Measurements from ENCODE around the gene QRICH2.
A peak's percentile ranks its signal among the peaks of the same experiment; 100 is the strongest.
"Not testable (repeated sequence)": the region's sequence is repeated elsewhere in the genome, so short reads cannot be mapped to it uniquely, and the experiment has no call there.

Gene QRICH2

DNA sequence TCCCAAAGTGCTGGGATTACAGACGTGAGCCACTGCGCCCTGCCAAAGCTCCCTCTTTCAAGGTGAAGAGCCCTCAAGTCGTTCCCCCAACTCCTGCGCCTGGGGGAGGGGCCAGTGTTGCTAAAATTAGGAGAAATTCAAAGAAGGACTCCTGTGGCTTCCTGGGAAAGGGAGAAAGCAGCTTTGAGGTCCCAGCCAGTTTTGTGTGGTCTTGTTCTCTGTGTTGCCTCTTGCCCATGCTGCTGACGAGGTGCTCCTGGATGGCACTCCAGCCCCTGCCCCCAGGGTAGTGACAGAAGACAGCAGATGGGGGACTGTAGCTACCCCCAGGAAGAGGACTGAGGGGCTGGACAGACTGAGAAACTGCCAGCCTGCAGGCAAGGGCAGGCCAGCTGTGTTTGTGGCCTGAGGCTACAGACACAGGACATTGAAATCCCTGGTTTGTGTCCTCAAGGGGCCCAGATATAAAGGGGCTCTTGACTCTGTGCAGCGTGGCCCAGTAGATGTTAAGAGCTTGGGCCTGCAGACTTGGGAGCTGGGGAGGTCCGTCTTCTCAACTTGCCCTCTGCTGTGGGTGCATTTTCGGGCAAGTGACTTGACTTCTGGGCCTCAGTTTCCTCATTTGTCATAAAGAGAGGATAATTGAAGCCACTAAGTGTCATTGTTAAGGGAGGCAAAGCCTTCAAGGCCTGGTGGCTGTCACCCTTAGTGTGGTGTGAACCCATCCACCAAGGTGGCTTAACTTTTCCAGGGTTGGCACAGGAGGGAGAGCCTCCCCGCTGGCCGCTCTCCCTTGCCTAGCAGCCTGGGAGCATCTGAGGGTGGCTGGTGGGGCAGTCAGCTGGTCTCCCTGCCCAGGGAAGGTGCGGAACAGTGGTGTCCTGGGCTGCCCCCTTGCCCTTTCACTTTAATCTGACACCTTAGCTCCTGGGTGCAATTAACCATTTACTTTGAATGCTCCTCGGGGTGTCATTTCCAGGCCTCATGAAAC is 38.8 kb downstream of the QRICH2 start:
- DNase-seq (ENCODE audit: insufficient read length, low spot score) (no peak), FAIRE-seq (peak; percentile 85)

DNA sequence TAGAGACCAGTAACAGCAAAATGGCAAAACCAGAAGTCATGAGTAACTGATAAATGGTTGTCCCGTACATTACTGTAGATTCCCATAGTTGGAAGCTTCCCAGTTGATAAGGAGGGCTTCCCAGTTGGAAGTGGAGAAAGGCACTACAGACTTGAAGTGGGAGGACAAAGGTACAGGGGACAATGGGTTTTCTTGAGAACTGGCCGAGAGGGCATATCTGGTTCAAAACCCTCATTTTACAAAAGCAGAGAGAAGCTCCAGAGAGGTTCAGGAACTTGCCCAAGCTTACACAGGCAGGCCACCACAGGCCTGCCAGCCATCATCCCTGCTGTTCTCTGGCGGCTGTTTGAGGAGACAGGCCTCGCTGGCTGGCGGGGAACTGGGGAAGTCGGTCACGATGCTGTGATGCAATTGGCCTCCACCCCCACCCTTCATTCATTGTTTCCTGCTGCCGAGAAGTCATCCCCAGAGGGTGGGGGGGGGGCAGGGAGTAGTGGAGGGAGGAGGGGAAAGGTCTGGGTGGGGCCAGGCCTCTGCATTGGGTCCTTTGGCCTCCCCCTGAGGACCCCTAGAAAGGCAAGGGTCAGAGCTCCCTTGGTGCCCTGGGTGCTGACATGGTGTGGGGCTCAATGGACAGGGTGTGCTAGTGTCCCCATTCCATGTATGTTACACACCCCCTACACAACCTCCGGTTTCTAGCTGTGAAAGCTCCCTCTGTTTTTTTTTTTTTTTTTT is 39.9 kb downstream of the QRICH2 start:
- FAIRE-seq (peak; percentile 89), DNase-seq (ENCODE audit: insufficient read length, low spot score) (no peak)

DNA sequence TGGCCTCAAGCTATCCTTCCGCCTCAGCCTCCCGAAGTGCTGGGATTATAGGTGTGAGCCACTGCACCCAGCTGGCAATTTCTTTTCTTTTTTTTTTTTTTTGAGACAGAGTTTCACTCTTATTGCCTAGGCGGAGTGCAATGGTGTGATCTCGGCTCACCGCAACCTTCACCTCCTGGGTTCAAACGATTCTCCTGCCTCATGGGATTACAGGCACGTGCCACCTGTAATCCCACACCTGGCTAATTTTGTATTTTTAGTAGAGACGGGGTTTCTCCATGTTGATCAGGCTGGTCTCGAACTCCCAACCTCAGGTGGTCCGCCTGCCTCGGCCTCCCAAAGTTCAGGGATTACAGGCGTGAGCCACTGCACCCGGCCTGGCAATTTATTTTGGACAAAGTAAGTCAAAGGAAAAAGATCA is 40.5 kb downstream of the QRICH2 start:
- FAIRE-seq; DNase-seq (ENCODE audit: insufficient read length, low spot score): not testable (repeated sequence)

DNA sequence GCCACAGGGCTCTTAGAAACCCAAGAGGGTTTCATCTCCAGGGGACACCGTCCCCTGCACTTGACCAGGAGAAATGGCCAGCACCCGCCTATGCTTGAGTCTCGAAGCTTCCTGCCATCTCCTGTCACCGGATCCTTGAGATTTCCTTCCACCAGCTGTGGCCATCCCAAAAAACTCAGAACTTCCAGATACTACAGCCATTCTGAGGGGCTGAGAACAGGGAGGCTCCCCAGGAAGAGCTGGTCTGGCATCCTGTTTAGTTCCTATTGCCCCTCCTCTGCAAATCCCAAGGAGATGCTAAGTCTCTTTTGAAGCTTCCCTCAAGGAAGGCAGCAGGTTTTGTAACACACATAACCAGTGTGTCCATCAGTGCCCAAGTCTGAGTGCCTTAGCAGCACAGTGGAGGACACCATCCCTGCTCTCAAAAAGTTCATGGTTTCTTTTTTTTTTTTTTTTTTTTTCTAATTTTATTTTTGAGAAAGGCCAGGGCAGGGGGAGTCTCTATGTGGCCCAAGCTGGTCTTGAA is 41.0 kb downstream of the QRICH2 start:
- DNase-seq (ENCODE audit: insufficient read length, low spot score) (no peak), FAIRE-seq (peak; percentile 55)

DNA sequence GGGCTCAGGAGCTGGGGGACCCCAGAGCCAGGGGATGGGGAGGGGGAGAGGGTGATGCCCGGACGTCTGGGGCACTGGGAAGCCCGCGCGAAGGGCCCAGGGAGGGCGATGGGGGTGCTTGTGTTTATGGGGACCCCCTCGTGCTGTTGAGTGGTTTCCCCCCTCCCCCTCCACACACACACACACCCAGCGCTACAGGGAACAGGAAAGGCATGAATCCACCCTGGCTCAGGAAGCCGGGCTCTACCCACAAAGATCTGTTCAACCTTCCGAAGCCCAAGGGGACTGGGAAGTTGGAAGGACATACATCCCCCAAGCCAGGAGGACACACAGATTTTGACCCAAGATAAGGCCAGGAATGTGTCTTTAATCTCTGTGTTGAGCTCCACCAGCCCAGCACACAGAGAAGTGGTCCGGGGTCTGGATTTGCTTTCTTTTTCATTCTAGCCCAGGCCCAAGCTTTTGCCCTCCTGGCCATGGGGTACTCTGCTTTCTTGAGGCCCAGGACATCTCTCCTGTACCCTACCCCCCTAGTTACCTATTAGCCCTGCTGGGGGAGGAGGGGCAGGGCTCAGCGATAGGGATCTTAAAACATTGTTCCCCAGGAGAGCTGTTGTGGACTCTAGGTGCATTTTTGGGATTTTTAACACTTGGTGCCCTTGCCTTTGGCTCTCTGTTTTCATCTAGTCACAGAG is 41.7 kb downstream of the QRICH2 start:
- FAIRE-seq (peak; percentile 68), DNase-seq (ENCODE audit: insufficient read length, low spot score) (no peak)

DNA sequence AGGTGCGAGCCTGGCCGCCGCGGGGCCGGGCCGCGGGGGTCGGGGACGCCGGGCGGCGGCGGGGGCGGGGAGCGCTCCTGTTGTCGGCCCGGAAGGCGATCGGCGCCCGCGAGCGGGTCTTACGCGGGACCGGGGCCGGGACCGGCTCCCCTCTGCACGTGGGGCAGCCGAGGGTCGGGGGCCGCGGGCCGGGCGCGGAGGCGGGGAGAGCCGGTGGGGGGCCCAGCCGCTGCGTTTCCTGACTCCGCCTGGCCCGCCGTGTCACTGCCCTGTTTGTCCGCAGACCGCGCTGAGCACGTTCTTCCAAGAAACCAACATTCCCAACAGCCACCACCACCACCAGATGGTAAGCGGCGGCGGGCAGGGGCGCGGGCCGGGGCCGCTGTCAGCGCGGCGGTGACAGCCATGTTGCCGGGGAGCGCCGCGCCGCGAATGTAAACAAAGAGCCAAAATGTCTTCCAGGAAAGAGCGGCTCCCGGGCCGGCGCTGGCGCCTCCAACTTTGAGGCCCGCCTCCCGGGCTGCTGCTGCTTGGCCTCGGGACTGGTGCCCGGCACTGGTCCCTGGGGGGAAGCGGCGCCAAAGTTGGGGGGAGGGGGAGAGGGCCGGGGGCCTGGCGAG is 42.3 kb downstream of the QRICH2 start:
- DNase-seq (ENCODE audit: insufficient read length, low spot score): no peak
- no peak for FAIRE-seq

DNA sequence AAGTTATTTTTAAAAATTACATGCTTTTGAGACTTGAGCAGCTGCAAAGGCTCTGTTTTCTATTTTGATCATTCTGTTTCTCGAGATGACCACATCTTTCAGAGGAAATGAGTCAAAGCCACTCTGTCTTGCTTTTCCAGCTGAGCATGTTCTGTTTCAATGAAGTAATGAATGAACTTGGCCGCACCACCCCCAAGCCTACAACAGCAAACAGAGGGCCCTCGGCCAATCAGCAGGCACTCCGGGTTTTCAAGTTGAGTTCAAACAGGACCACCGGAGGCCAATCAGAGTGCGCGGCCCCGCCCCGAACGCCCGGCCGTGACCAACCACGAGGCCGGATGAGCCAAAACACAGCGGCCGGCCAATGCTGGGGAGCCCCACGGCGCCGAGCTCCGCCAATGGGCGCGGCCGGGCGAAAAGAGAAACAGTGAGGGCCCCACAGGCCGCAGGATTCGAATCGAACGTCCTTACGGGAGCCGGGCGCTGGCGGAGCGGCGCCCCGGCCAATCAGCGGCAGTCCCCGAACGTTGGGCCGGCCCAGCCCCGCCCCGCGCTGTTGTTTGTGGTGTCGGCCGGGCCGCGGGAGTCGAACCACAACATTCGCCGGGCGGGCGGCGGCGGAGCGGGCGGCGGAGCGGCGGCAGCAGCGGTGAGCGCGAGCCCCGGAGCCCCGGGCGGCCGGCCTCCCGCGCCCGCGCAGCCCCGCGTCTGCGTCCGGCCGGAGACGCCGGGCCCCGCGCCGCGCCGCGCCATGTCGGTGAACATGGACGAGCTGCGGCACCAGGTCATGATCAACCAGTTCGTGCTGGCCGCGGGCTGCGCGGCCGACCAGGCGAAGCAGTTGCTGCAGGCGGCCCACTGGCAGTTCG is 43.1 kb downstream of the QRICH2 start, which contains the start of gene UBALD2:
UBALD2 (plus strand) TSS at position 594 of the 869 bp plus-strand sequence; CDS start at position 752, 158 bp downstream.
- FAIRE-seq: peak; percentile 91
- peak; percentile 92 for DNase-seq (ENCODE audit: insufficient read length, low spot score)

DNA sequence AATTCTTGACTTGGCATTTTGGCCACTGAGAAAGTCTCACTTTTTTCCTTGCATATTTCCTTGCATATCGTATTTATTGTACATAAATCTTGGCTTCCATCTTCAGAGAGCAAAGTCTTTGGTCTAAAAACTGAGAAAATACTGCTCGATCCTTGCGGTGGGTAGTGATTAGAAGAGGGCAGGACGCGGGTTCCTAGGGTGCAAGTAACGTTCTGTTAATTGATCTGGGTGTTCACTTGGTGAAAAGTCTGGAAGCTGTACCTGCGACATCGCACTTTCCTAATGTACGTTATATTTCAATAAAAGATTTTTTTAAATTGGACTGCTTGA is 43.7 kb downstream of the QRICH2 start:
- FAIRE-seq: no peak
- no peak for DNase-seq (ENCODE audit: insufficient read length, low spot score)

DNA sequence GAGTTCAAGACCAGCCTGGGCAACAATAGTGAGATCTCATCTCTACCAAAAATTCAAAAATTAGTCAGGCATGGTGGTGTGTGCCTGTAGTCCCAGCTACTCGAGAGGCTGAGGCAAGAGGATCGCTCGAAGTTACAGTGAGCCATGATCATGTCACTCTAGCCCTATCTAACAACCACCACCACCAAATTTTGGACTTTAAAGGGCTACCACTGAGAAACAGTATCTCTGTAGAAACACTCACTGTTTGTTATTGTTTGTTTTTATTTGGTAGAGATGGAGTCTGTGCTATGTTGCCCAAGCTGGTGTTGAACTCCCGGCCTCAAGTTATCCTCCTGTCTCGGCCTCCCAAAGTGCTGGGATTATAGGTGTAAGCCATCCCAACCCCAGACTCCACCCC is 44.2 kb downstream of the QRICH2 start:
- FAIRE-seq (no peak), DNase-seq (ENCODE audit: insufficient read length, low spot score) (no peak)

DNA sequence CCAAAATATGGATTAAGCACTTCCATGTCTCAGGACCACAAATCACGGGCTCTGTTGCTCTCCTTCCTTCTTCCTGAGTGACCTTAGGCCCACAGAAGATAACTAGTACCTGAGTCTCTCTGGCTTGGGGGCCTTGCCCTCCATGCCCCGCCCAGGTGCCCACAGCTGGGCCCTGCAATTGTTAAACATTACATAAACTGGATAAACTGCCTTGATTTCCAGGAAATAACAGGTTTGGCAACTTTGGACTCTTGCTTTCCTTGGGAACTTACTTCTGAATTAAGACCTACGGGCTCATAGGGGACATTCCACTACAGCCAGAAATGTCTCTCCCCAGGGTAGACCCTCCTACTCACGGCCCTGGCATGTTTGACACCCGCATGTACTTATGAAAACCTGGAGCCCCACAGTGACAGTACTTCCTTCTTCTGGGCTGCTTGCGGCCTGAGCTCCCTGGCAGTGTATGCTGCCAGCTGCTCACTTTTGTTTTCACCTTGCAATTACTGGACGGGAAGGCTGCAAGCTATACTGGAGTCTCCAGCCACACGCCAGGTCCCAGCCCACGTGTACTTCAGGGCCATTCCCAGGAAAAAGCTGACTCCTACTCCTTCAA is 45.2 kb downstream of the QRICH2 start:
- DNase-seq (ENCODE audit: insufficient read length, low spot score) (no peak), FAIRE-seq (peak; percentile 93)

DNA sequence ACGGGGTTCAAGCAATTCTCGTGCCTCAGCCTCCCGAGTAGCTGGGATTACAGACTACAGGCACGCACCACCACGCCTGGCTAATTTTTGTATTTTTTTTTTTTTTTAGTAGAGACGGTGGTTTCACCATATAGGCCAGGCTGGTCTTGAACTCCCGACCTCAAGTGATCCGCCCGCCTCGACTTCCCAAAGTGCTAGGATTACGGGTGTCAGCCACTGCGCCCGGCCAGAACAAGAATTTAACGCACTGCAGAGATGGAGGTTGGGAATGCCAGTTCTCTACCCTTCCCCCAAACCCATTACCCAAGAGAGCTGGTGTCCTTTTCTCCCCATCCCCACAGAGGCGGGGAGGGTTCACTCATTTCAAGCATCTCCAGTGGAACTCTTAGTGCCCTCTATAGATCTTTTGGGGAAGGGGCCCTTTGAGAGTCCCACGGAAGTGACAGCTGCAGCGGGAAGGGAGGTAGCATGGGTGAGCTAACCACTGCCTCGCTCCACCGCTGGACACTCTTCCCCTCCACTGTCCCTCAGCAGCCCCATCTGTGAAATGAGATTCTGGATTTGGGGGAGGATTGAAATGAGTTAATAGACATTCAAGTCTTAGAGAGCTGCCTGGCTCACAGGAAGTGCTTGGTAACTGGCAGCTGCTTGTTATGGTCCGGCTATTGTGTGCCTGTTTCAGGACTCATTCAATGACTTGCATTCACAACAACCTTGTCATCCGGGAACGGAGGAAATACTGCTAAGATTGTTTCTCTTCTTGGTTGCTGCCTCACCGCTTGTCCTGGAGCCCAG is 46.5 kb downstream of the QRICH2 start:
- peak; percentile 97 for FAIRE-seq
- DNase-seq (ENCODE audit: insufficient read length, low spot score): no peak

DNA sequence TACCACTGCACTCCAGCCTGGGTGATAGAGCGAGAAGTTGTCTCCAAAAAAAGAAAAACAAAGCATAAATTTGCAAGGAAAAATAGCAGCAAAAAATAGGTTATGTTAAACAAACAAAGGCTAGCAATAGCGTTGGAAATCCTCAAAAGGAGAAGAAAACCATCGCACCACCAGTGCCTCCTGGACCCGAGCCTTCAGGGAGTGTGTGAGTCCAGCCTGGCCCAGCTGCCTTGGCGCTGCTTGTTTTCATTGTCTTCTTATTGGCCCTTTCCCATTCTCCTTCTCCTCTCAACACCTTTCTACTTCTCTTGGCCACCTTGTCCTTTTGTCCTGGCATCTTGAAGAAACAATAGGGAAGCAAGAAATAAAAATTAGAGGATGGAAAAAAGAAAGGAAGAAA is 47.4 kb downstream of the QRICH2 start:
- peak; percentile 35 for FAIRE-seq
- no peak for DNase-seq (ENCODE audit: insufficient read length, low spot score)

DNA sequence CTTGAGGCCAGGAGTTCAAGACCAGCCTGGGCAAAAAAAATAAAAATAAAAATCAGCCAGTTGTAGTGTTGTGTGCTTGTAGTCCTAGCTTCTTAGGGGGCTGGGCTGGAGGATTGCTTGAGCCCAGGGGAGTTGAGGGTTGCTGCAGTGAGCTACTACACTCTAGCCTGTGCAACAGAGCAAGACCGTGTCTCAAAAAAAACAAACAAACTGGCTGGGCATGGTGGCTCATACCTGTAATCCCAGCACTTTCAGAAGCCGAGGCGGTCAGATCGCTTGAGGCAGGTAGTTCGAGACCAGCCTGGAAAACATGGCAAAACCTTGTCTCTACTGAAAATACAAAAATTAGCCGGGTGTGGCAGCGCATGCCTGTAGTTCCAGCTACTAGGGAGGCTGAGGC is 47.9 kb downstream of the QRICH2 start:
- FAIRE-seq (peak; percentile 77), DNase-seq (ENCODE audit: insufficient read length, low spot score) (no peak)

DNA sequence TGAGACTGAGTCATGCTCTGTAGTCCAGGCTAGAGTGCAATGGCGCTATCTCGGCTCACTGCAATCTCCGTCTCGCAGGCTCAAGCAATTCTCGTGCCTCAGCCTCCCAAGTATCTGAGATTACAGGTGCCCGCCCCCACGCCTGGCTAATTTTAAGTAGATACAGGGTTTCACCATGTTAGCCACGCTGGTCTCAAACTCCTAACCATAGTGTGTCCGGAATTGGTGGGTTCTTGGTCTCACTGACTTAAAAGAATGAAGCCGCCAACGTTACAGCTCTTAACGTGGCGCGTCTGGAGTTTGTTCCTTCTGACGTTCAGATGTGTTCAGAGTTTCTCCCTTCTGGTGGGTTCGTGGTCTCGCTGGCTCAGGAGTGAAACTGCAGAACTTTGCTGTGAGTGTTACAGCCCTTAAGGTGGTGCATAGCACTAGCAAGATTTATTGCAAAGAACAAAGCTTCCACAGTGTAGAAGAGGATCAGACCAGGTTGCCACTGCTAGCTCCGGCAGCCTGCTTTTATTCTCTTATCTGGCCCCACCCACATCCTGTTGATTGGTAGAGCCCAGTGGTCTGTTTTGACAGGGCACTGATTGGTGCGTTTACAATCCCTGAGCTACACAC is 51.5 kb downstream of the QRICH2 start:
- DNase-seq (ENCODE audit: insufficient read length, low spot score); FAIRE-seq: not testable (repeated sequence)

DNA sequence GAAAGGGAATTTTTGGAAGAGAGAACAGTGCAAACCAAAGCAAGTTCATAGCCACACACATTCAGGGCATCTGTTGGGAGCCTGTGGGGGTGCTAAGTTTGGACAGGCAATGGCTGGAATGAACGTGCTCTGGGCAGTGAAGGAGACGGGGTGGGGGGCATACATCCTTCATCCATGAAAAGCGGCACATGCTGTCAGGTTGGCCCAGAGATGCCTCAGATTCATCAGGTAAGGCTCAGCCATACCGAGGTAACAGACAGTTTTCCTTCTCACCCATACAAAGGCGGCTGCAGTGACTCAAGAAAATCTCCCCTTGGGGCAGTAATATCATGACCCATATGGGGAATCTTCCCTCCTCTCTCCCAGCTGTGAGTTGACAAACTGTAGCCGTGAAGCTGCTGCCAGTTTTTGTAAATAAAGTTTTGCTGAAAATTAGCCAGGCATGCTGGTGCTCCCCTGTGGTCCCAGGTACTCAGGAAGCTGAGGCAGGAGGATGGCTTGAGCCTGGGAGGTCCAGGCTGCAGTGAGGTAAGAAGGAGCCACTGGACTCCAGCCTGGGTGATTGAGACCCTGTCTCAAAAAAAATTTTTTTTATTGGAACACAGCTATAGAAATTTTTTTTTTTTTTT is 52.2 kb downstream of the QRICH2 start:
- FAIRE-seq (no peak), DNase-seq (ENCODE audit: insufficient read length, low spot score) (no peak)

DNA sequence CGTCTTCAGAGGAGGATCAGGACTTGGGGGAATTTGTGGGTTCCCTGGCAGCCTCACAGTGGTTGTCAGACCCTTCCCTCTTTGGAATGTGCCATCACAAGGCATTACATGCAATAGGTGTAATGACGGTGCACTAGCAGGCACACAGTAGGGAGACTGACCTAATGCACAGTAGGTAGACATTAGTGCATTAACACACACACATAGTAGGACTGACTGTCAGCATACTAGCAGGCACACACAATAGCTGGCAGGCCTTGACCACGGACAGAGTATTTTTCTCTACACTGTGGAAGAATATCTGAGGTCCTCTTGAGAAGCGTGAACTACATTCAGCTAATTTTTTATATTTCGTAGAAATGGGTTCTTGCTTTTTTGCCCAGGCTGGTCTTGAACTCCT is 53.8 kb downstream of the QRICH2 start:
- FAIRE-seq: no peak
- no peak for DNase-seq (ENCODE audit: insufficient read length, low spot score)

DNA sequence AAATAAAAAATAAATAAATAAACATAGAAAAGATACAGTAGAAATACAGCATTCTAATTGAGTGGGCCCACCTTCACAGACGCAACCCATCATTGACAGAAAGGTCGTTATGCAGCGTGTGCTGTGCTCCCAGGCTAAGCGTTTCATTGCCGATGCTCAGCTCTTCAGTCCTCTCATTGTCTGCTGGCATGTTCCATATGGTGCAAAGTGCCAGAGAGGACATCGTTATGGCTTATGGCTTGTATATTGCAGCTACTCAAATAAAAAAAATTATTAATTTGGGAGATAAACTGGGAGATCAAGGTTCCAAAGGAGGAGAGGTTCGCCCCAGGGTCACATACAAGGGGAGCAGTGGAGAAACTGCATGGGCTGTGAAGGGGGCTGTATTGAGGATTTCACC is 54.2 kb downstream of the QRICH2 start:
- no peak for FAIRE-seq
- DNase-seq (ENCODE audit: insufficient read length, low spot score): no peak

Data from GM19239 (cell line).